GM20000 (cell line): ENCODE results near the gene VPS37D.
A peak's percentile ranks its signal among the peaks of the same experiment; 100 is the strongest.

Source experiments
- DNase-seq: peaks from one replicate; pipeline ENCODE4 v3.0.0; 2012; ENCODE audit warnings: low spot score
- CTCF ChIP-seq: IDR thresholded peaks from 2 replicates; pipeline ENCODE4 v1.5.1; 2012; ENCODE audit warnings: mild to moderate bottlenecking, control low read depth; ENCODE audit errors: extremely low read depth, missing control alignments

The VPS37D gene

GRCh38 chr7:73703757-73704639 lies 36.4 kb downstream of the VPS37D start:
- no peak for TF ChIP-seq CTCF
- DNase-seq, result peak; percentile 75

DNA sequence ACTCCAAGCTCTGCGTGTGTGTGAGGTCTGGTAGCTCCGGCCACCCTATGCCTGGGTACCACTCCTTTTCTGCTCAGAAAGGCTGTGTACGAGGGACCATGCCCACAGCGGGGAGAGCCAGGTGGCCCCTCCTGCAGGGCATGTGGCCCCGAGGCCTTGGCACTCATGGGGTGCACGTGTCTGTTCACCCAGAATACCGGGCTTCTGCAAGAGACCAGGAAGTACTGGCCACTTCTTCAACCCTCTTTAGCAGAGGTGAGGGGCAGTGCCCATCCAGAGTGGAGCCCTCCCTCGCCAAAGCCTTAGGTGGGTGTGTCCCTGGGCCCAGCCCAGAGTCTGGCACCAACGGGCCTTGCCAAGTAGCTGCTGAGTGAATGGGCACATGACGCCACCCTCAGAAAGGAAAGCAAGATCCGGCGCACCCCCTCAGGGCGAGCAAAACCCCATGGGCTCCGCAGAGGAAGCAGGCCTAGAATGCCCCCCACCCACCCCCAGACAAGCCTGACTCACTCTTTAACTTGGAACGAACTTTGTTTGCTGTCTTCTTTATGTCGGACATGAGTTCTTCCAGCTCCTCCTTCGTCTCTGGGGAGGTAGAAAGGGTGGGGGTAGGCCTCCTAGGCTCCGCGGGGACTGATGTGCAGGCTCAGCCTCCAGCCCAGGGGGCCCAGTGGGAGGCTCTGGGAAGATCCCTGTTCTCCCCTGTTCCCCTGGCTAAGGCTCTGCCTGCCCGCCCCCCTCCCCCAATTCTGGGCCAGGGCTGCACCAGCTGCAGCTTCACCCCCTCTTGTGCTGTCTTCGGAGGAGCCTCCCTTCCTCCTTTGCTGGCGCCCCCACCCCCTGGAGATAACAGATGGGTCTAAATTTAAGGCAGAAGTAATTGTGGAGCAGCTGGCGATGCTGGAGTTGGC lies 37.3 kb downstream of the VPS37D start:
- no peak for DNase-seq
- no peak for TF ChIP-seq CTCF

- TF ChIP-seq CTCF, result no peak
- no peak for DNase-seq
These were observed 37.9 kb downstream of the VPS37D start for GRCh38 chr7:73705551-73705920.

GRCh38 chr7:73706126-73707044 lies 38.8 kb downstream of the VPS37D start:
- TF ChIP-seq CTCF, result no peak
- no peak for DNase-seq

DNA sequence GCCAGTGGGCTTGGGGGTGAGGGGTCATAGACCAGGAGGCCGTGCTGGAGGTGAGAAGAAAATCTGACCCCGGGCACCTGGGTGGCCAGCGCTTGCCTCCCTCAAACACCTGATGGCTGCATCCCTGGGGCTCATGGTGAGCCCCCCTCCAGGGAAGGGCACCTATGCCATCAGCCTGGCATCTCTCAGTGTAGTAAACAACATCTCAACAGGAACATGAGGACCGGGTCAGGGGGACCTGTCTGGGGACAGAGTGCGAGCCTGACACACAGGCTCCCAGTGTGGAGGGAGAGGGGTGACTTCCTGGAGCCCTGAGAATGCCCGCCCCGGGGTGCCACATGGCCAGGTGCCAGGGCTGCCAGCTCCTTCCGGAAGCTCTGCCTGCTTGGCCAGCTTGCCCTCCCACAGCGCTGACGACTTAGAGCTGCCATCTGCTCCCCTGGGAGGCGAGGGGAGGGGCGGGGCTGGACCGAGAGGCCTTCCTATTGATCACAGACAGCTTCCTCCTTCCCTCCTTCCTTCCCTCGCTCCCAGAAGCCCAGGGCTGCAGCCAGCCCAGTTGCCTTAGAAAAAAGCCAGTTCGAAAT lies 39.5 kb downstream of the VPS37D start:
- no peak for DNase-seq
- TF ChIP-seq CTCF, result no peak

- DNase-seq, result no peak
- TF ChIP-seq CTCF, result no peak
These were observed 41.4 kb downstream of the VPS37D start for GRCh38 chr7:73708961-73709549.
